GM19043 (cell line): ENCODE measurements around the gene ACAP3.

Experiments used
- ATAC-seq: cut with Tn5 transposase; IDR thresholded peaks from one replicate; pipeline ENCODE4 v1.9.1; 2021; ENCODE audit warnings: low read depth; ENCODE audit not compliant: unreplicated experiment

The ACAP3 gene

DNA sequence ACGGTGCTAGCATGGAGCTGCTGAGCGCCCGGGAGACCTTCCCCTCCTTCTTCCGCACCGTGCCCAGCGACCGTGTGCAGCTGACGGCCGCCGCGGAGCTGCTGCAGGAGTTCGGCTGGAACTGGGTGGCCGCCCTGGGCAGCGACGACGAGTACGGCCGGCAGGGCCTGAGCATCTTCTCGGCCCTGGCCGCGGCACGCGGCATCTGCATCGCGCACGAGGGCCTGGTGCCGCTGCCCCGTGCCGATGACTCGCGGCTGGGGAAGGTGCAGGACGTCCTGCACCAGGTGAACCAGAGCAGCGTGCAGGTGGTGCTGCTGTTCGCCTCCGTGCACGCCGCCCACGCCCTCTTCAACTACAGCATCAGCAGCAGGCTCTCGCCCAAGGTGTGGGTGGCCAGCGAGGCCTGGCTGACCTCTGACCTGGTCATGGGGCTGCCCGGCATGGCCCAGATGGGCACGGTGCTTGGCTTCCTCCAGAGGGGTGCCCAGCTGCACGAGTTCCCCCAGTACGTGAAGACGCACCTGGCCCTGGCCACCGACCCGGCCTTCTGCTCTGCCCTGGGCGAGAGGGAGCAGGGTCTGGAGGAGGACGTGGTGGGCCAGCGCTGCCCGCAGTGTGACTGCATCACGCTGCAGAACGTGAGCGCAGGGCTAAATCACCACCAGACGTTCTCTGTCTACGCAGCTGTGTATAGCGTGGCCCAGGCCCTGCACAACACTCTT lies 24.5 kb upstream of the ACAP3 start:
- no peak for ATAC-seq

- no peak for ATAC-seq
Observed at GRCh38 chr1:1331068-1331965, 23.6 kb upstream of the ACAP3 start, which contains the start of gene TAS1R3. TSS of gene TAS1R3 (plus strand) at chr1:1331280. CDS start at chr1:1331346, 66 bp downstream.

- ATAC-seq: no peak
Observed at GRCh38 chr1:1330366-1331067, 22.8 kb upstream of the ACAP3 start.

DNA sequence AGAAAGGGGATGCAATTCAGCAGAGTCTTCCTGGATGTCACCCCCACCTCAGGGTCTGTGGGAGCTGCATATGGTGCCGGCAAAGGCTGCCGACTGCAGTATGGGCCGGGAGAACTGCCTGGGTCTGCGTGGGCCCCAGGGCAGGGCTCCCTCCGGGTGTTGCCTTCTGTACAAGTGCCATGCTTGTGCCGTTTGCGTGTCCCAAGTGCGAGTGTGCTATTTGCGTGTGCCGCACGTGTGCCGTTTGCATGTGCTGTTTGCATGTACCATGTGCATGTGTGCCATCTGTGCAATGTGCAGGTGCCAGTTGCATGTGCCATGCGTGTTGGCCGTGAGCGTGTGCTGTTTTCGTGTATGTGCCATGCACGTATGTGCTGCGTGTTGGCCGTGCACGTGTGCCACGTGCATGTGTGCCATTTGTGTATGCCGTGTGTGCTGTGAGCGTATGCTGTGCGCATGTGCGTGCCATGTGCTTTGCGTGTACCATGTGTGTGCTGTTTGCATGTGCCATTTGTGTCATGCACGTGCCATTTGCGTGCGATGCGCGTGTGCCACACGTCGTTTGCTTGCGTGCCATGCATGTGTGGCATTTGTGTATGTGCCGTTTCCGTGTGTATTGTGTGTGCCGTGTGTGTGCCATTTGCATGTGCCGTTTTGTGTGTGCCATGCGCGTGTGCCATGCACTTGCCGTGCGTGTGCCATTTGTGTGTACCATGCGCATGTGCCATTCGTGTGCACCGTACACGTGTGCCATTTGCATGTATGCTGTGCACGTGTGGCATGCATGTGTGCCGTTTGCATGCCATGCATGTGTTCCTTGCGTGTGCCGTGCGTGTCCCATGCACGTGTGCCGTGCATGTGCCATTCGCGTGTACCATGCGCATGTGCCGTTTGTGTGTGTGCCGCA lies 21.8 kb upstream of the ACAP3 start:
- ATAC-seq: no peak

DNA sequence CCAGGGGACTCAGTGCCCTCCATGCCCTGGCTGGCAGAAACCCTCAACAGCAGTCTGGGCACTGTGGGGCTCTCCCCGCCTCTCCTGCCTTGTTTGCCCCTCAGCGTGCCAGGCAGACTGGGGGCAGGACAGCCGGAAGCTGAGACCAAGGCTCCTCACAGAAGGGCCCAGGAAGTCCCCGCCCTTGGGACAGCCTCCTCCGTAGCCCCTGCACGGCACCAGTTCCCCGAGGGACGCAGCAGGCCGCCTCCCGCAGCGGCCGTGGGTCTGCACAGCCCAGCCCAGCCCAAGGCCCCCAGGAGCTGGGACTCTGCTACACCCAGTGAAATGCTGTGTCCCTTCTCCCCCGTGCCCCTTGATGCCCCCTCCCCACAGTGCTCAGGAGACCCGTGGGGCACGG lies 20.5 kb upstream of the ACAP3 start:
- ATAC-seq: no peak

GRCh38 chr1:1327291-1327690 lies 19.6 kb upstream of the ACAP3 start:
- ATAC-seq: no peak

GRCh38 chr1:1326075-1326605 lies 18.4 kb upstream of the ACAP3 start:
- no peak for ATAC-seq

DNA sequence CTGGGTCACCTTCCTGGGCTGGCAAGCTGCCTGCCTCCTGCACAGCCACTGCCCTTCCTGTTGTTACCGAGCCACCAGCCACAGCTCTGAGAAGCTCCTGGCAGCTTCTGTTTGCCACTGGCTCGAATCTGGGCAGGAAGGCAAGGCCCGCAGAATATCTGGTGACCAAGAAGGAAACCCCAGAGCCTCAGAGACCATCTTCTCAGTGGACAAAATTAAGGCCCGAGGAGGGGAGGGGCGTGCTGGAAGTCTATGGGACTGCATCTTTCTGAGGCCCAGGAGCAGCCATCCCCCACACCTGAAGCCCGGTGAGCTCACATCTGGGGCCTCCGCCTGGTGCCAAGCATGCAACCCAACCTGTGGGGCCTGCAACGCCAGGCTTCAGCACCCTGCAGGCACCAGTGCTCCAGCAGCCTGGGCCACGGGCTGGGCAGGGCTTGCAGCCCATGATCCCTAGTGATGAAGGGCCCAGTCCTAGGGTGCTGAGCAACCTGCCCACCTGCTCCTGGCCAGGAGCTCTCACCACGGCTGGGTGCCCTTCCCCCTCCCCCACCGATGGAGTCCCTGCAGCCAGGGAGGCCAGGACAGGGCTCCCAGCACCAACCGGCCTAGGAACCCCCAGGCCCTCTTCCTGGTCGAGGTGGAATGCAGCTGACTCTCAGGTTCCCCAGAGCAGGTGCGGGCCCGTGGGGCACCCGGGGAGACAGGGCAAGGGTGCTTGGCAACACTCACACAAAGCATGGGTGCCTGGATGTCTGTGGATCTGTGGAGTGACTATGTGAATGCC lies 17.8 kb upstream of the ACAP3 start:
- ATAC-seq: no peak

- peak; percentile 76 for ATAC-seq
Observed at GRCh38 chr1:1324524-1325287, 17.0 kb upstream of the ACAP3 start, which contains the start of the genes CPTP and INTS11. TSS of gene CPTP (plus strand) at chr1:1324802. CDS start at chr1:1326911, 2,109 bp downstream. TSS of gene INTS11 (minus strand) at chr1:1324660. CDS start at chr1:1324608, 52 bp downstream.

- peak; percentile 19 for ATAC-seq
Observed at GRCh38 chr1:1324084-1324523, 16.4 kb upstream of the ACAP3 start.

DNA sequence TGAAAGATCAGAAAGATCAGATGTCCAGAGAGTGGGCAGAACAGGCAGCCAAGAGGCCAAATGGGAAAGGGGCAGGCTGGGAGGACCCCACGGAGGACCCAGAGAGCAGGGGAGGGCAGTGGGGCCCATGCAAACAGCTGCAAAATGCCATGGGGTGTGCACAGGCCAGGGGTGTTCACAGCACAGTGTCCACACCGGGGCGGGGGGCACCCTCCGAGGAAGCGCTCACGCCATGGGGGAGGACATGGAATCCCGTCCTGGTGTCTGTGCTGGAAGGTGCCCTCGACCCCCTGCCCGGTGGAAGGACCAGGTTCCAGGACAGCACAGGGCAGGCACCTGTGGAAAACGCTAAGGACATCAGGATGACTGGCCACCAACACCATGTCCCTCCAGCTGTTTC lies 15.2 kb upstream of the ACAP3 start:
- ATAC-seq: no peak

- no peak for ATAC-seq
Observed at GRCh38 chr1:1322418-1322817, 14.7 kb upstream of the ACAP3 start.

- ATAC-seq: no peak
Observed at GRCh38 chr1:1321477-1321876, 13.7 kb upstream of the ACAP3 start.

- ATAC-seq: no peak
Observed at GRCh38 chr1:1320666-1321448, 13.1 kb upstream of the ACAP3 start.

- no peak for ATAC-seq
Observed at GRCh38 chr1:1319646-1319941, 11.9 kb upstream of the ACAP3 start.

DNA sequence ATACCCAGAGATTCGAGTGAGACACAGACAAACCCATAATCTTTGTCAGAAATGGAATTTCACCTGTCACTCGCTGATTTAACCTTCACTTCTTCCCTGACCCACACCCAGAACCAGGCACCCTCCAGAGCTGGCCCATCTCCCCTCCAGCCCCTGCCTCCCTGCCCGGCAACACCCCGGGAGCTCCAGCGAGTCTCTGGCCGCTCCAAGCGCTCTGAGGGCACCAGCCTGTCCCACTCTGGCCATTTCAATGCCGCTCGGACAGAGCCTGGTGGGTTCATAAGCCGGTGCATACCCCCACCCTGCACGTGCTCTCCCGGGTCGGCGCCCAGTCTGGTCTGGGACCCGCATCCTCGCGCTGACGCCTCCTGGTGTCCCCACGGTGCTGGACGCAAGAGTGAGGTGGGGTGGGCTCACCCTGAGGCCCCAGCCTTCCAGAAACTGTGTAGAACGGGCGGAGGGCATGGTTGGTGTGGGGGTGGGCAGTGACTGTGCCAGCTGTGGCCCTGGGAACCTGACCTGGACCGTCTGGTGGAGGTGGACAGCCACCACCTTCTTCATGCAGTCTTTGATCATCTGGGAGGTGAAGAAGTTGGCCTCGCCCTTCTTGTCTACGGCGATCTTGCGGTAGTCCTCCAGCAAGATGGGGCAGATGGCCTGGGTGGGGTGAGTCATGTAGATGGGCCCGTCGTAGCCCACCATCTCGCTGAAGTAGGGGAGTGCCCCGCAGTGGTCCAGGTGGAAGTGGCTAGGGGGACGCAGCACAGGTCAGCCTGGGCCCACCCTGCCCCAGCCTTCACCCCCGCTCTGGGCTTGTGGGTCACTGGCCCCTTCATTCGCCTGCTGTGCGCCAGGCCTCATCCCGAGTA lies 11.3 kb upstream of the ACAP3 start:
- ATAC-seq: no peak
